Adrenal gland (tissue), 12 donors: Measurements from ENCODE around the gene MRC2. TPM values are rescaled to one million over a fixed set of nuclear protein-coding genes. Genes with fewer than 3 reads are reported as not detected.

Experiments used
- DNase-seq, 7 donors: peaks; one replicate each; pipeline ENCODE4 v3.0.0-alpha.2; 2019 to 2020
- H3K27ac ChIP-seq, 5 donors: fragments of 200-600 bp; sonication (generic) in 4 of 5; 1 replicate in 3 of 5; 2 replicates in 2 of 5; pipeline versions ENCODE4 v1.5.1 to v1.8.0; 2016 to 2020; ENCODE audit warnings: mild to moderate bottlenecking in 1 of 5
- H3K27me3 ChIP-seq: fragments of 200-600 bp; 2 replicates; pipeline ENCODE4 v1.8.0; 2021
- H3K36me3 ChIP-seq, 2 donors: fragments of 200-600 bp; replicated peaks in 1 of 2; 1 replicate in 1 of 2; 2 replicates in 1 of 2; pipeline versions ENCODE4 v1.5.1 to v1.8.0; 2018 to 2022
- H3K4me1 ChIP-seq, 2 donors: fragments of 200-600 bp; replicated peaks in 1 of 2; 1 replicate in 1 of 2; 2 replicates in 1 of 2; pipeline versions ENCODE4 v1.5.1 to v1.8.0; 2018 to 2021
- H3K4me3 ChIP-seq, 4 donors: fragments of 200-600 bp; sonication (generic) in 3 of 4; one replicate each; pipeline ENCODE4 v1.5.1; 2016 to 2018
- H3K9me3 ChIP-seq, 3 donors: fragments of 200-600 bp; sonication (generic) in 1 of 3; replicated peaks in 1 of 3; 1 replicate in 2 of 3; 2 replicates in 1 of 3; pipeline versions ENCODE4 v1.5.1 to v1.8.0; 2016 to 2021
- POLR2A ChIP-seq, 2 donors: fragments of 450-650 bp; IDR thresholded peaks; one replicate each; pipeline ENCODE4 v1.6.1; 2017; ENCODE audit warnings: antibody characterized with exemption in 2 of 2, mild to moderate bottlenecking in 2 of 2, moderate library complexity in 1 of 2
- WGBS, 4 donors: extraction: QIAGEN DNeasy Blood & Tissue Kit in 2 of 4; methylation state at CpG; one replicate each; pipeline versions ENCODE4 v1.1.5 to v1.1.7; 2013 to 2017; 5-methylcytosine and 5-hydroxymethylcytosine counted together
- intact Hi-C, 2 donors: fragments of 100-400 bp; cut with DNase I; formaldehyde crosslinking; loops; one replicate each; pipeline versions ENCODE4 v1.14.1 to v1.15.0; 2022 to 2023
- polyA plus RNA-seq, 3 donors: library from polyadenylated mRNA; stranded (reverse); fragments of 200-250 nt in 2 of 3; fragments of 350-450 nt in 1 of 3; fragmentation: Illumina TruSeq in 1 of 3; extraction: RNeasy Lipid Tissue Mini Kit (QIAGEN cat#74804) in 1 of 3; gene quantifications; one replicate each; pipeline ENCODE4 v1.2.3, GENCODE V29; 2013 to 2014
- small RNA-seq, 2 donors: library from RNA; depleted of rRNA; stranded (forward); fragments of <200 nt; gene quantifications; one replicate each; pipeline ENCODE3, GENCODE V24; 2016
- total RNA-seq, 9 donors: library from RNA; depleted of rRNA in 4 of 9; stranded (reverse); fragments of >200 nt in 4 of 9; fragments of 120-200 nt in 1 of 9; fragmentation: NEBNext Ultra II Directional in 1 of 9; extraction: Animal tissue kit (Norgen Biotek cat#: 25700) in 1 of 9; gene quantifications; one replicate each; pipeline versions ENCODE4 v1.1.0 to v1.2.4, GENCODE V29; 2013 to 2023
- TF ChIP-seq, protein P1 (sequence below), 6 experiments: fragments of 450-650 bp in 4 of 6; fragments of 200-600 bp in 2 of 6; sonication (generic) in 1 of 6; IDR thresholded peaks; 1 replicate in 5 of 6; 2 replicates in 1 of 6; pipeline versions ENCODE4 v1.5.1 to v1.8.0; 2016 to 2021; ENCODE audit warnings: antibody characterized with exemption in 6 of 6, mild to moderate bottlenecking in 2 of 6, moderate library complexity in 1 of 6
- donor health status: healthy with polysubstance abuse.
- donor health status: Bipolar disorder and iron deficiency.
- donor health status: DM: yes; HTN: yes; CAD: no.
- donor health status: DM: no; HTN: no; CAD: no.
- donor health status: DM: no; HTN: no; CAD: no.
- donor health status: DM: yes; HTN: yes; CAD: no.

The MRC2 gene
- total and polyA plus RNA-seq, 12 donors: 5.2 to 68.3 (median 29.6) TPM

DNA sequence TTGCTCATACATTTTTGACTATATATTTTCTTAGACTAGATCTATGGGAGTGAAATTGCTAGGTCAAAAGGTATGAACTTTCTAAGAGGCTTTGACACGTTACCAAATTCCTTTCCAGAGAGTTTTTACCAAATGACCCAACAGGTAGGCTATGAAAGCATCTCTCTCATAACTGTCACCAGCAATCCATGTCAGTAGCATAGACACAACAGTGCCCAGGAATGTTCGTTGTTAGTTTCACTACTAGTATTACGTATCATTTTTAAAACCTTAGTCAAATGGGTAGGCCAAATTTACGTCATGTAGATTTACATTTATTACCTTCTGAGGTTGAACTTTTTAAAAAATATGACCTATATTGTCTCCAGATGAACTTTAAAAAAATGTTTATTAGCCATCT, 113.8 kb downstream of the MRC2 start:
- no peaks in the 10 kb centered on the region for H3K9me3 ChIP-seq
- H3K4me1 ChIP-seq: no peaks in the 10 kb centered on the region
- DNase-seq: no peak
- H3K4me3 ChIP-seq: no peak overlapping the region
- TF ChIP-seq, protein P1, sequence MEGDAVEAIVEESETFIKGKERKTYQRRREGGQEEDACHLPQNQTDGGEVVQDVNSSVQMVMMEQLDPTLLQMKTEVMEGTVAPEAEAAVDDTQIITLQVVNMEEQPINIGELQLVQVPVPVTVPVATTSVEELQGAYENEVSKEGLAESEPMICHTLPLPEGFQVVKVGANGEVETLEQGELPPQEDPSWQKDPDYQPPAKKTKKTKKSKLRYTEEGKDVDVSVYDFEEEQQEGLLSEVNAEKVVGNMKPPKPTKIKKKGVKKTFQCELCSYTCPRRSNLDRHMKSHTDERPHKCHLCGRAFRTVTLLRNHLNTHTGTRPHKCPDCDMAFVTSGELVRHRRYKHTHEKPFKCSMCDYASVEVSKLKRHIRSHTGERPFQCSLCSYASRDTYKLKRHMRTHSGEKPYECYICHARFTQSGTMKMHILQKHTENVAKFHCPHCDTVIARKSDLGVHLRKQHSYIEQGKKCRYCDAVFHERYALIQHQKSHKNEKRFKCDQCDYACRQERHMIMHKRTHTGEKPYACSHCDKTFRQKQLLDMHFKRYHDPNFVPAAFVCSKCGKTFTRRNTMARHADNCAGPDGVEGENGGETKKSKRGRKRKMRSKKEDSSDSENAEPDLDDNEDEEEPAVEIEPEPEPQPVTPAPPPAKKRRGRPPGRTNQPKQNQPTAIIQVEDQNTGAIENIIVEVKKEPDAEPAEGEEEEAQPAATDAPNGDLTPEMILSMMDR (IDR thresholded peaks at IDR 0.05): no peak
- no peak for TF ChIP-seq POLR2A (IDR thresholded peaks at IDR 0.05)
- intact Hi-C loops: no loop called here
- H3K27me3 ChIP-seq: no peaks in the 10 kb centered on the region
- H3K36me3 ChIP-seq: no peaks in the 10 kb centered on the region
- no peak overlapping the region for H3K27ac ChIP-seq
- 87 to 92% (median 88%) methylated on average over 4 of the region's 4 CpGs for WGBS, 4 donors

Small RNA genes lying within 50 kb of the gene (small RNA-seq; reads per million reads assigned to genes)
- gene RF00019: 0 reads per million in 2 donors
- gene RNU6-446P: 0 reads per million in 2 donors

Other genes with a start within 250 kb of the MRC2 start
- gene EFCAB3, start 247.1 kb upstream of the MRC2 start, total RNA-seq: not detected
- not detected for gene EFCAB3, start 247.1 kb upstream of the MRC2 start, polyA plus RNA-seq
- 10 to 100 TPM; 11.0 to 31.2 (median 18.7) TPM for gene METTL2A, start 203.8 kb upstream of the MRC2 start, total RNA-seq
- gene METTL2A, start 203.8 kb upstream of the MRC2 start, polyA plus RNA-seq: 10 to 100 TPM in 1 of 3 donors, 1 to 10 TPM in 2; 5.1 to 20.6 (median 5.6) TPM
- gene TLK2, start 148.8 kb upstream of the MRC2 start, total RNA-seq: 10 to 100 TPM; 18.2 to 68.3 (median 31.6) TPM
- gene TLK2, start 148.8 kb upstream of the MRC2 start, polyA plus RNA-seq: 10 to 100 TPM; 13.2 to 55.9 (median 13.6) TPM
- under 1 TPM in 1 of 9 donors, not detected in 8; 0.39 TPM for gene MARCHF10, start 180.6 kb downstream of the MRC2 start, total RNA-seq
- under 1 TPM; 0.31 to 0.64 (median 0.47) TPM for gene MARCHF10, start 180.6 kb downstream of the MRC2 start, polyA plus RNA-seq